Bone marrow (tissue), 2 donors: ENCODE data around the gene CDK17.
A peak's percentile ranks its signal among the peaks of the same experiment; 100 is the strongest.

Source experiments
- DNase-seq, 2 donors: peaks; one replicate each; lab custom pipeline; 2025; lab: John Stamatoyannopoulos, UW

CDK17 gene

DNA sequence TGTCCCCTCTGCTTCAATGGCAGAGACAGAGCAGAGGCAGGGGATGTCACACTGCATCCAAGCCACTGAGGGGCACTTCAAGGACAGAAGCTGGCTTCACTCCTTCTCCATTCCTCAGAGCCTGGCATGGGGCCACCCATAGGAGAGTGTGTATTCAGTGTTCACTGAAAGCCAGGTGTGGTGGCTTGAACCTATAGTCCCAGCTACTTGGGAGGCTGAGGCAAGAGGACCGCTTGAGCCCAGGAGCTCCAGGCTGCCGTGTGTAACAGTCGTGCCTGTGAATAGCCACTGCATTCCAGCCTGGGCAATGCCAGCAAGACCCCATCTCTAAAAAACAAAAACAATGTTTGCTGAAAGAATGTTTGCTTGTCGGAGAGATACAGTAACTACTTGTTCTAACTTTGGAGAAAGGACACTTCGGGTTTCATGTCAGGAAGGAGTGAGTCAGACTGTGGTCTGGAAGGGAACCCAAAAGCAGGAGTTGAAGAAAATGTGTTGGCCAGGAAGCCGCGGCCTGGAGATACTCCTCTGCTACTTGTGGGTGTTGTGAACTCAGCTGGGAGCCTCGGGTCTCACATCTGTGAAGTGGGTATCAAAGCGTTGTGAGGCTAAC is 162.7 kb downstream of the CDK17 start:
- peak in 1 of 2 donors; percentile 94 for DNase-seq

DNA sequence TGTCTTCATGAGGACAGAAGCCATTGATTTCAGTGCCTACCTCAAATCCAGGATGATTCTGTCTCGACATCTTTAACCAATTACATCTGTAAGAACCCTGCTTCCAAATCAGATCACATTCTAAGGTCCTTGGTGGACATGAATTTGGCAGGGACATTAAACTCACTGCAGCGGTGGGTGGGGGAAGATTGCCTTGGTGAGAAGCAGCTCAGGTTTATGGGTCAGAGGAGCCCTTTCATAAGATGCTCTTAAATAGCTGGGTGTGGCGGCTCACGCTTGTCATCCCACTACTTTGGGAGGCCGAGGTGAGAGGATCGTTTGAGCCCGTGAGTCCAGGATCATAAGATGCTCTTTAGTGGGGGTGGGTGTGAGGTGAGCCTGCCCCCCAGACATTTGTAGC is 163.2 kb downstream of the CDK17 start:
- no peak for DNase-seq

DNA sequence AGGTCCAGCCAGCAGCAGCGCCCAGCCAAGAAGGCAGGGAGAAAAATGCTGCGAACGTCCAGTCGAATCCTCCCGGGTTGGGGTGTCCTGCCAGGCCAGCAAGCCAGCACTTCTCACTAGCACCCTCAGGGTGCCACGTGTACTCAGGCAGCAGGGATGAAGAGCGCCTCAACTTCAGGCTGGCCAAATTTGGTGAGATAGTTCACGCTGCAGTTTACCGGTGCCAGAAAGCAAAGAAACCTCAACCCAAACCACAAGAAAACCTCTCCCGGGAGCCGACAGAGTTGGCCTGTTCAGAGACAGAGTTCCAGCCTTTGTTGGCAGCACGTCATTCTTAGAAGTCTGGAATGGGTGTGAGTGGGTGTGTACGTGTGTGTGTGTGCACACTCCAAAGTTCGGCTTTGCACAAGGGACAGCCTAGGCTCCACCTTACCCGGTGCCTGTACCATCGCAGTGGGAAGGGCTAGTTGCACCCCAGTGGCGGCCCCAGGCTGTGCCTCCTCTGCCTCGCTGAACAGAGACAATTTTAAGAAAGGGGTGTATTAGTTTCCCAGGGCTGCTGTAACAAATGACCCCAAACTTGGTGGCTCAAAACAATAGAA is 163.9 kb downstream of the CDK17 start:
- DNase-seq = no peak

DNA sequence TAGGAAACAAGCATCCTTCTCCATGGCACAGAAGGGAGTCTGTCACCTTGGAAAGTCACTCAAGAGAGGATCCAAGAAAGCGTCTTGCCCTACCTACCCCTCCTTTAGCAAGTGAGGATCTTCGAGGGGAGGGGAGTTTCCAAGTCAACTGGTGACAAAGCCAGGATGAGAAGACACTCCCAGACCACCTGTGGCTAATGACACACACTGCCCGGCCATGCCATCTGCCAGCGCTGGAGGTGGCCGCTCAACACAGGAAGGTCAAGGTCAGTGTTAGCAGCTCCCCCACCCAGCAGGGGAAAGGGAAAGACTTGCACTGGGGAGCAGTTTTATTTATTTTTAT is 164.8 kb downstream of the CDK17 start:
- DNase-seq = no peak

DNA sequence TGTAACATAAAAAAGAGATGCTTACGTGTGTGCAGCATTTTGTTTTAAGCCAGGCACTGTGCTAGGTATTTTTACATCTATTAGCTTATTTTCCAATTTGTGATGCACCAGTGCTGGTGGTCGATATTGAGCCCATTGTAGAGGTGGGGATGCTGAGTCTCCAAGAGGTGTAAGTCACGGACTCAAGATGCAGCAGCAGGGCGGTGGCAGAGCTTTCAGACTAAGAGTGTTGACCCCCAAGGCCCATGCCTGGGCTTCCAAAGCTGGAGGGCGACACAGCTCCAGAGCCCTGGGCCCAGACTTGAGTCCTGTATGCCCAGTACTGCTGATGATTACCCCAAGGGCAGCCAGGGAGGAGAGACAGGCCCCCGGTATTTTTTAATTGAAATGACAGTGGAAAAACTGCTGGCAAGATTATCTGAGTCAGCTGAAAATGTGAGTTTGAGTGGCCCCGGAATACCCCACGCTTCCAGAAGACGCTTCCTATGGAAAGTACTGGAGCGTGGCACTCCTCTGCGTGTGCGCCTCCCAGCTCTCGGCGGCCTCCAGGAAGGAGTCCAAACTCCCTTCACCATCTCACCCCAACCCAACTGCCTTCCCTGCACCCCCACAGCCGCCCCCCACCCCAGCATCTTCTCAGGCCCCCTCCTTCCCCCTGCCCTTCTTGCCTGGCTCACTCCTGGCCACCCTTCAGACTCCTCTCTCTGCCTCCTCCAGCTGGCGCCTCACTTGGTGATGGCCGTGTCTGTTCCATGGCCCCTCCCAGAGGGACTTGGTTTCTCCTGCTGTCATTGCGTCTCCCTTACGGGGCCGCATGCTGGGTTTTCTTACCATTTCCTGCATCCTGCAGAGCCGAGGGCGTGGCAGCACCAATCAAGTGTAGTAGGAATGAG is 165.4 kb downstream of the CDK17 start:
- no peak for DNase-seq

DNA sequence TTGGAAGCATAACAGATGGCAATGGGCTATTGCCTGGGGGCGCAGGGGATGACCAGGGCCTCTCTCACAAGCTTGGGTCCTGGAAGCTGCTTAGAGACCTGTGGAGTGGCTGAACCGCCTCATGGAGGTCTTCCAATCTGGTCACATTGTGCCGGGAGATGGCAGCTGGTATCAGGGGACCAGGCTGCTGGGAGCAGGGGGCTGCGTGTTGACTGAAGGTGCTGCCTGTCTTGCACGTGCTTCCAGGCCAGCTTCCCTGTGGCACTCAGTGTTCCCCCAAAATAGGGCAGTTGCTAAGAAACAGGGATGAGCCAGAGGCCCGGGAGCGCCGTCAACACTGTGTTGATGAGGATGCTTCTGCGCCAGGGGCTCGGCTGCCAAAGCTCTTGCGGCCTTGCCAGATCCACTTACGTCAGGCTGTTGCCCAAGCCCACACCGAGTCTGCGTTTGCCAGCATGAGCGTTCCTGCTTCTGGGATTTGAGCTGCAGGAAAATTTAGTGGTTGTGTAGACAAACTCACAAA is 166.2 kb downstream of the CDK17 start:
- no peak for DNase-seq

DNA sequence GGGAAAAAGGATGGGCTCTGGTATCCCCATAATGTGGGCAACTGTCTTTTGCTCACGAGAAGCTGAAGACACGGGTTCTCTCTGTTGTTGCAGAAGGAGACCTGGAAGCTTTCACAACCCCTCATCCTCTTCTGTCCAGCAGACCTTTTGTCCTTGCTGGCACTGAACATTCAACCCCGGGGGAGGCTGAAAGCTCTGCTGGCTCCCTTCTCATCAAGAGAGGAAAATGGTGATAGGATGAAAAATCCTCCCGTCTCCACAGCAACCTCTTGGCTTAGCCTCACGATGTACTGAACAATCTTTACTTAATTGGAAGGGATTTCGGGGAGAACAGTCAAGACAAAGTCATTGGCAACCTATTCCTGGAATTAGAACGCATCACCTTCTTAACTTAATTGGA is 167.1 kb downstream of the CDK17 start:
- DNase-seq = no peak

DNA sequence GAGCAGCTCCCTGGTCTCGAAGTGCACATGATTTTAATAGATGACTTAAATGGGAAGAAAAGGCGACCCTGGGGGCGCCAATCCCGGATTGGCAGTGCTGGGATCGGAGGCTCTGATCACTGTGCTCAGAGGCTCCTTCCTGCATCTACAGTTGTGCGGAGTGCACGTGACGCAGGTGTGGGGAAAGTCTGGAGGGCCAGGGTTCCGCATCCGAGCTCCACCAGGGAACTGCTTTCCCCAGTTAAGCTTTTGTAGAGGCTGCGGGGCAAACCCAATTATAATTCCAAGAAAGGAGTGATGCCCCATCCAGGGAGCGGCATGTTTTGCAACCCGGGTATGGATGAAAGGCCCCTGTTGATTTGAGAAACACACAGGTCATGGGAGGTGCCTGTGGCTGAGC is 169.6 kb downstream of the CDK17 start:
- DNase-seq = no peak

DNA sequence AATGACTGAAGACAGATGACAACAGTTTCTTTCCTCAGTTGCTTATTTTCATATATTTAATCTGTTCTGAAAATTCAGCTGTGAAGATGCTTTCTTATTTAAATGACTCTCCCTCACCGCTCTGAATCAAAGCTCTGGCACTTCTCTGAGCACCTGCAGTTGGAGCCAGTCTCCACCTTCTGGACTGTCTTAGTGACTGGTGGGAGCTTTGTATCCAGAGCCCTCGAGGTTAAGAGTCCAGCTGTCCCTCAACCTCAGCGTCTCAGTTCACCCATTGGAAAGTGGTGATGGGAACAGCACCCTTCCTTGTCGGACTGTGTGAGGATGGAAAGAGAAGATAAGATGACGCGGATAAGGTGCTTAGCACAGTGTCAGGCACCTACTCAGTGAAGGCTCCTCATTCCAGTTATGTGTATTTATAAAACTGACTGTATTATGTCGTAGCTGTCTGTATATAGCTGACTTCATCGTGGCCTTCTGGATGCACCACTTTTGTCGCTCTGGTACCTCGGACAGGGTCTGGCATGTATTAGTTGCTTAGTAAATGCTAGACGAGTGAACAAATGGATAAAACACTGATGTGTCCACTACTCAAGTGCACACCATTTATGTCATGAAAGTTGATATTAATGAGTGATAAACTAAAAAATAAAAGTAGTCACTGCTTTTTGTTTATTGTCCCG is 171.5 kb downstream of the CDK17 start:
- DNase-seq = no peak
